Trophoblast cell (in vitro differentiated cells and primary cell): ENCODE measurements around the gene ACAD8.
"Not testable (repeated sequence)": the region's sequence is repeated elsewhere in the genome, so short reads cannot be mapped to it uniquely, and the experiment has no call there.

Source experiments
- DNase-seq, 2 donors: peaks; one replicate each; pipeline ENCODE4 v3.0.0-alpha.2; 2016
- H2AFZ ChIP-seq: 2 replicates; pipeline ENCODE4 v1.6.1; 2013; ENCODE audit warnings: low read length, moderate library complexity, mild to moderate bottlenecking; ENCODE audit not compliant: insufficient read depth, poor library complexity
- H2AK5ac ChIP-seq: 2 replicates; pipeline ENCODE4 v1.6.1; 2013; ENCODE audit warnings: mild to moderate bottlenecking, low read length
- H2BK120ac ChIP-seq: 2 replicates; pipeline ENCODE4 v1.6.1; 2013; ENCODE audit warnings: low read length, mild to moderate bottlenecking, moderate library complexity; ENCODE audit not compliant: insufficient read depth, poor library complexity
- H2BK12ac ChIP-seq: 2 replicates; pipeline ENCODE4 v1.6.1; 2013; ENCODE audit warnings: mild to moderate bottlenecking, low read length, moderate library complexity
- H2BK5ac ChIP-seq: 2 replicates; pipeline ENCODE4 v1.6.1; 2013; ENCODE audit warnings: low read length, low read depth, moderate library complexity, mild to moderate bottlenecking; ENCODE audit not compliant: poor library complexity
- H3K14ac ChIP-seq: 2 replicates; pipeline ENCODE4 v1.6.1; 2013; ENCODE audit warnings: mild to moderate bottlenecking, low read length
- H3K18ac ChIP-seq: 2 replicates; pipeline ENCODE4 v1.6.1; 2013; ENCODE audit warnings: mild to moderate bottlenecking, low read length
- H3K23ac ChIP-seq: 2 replicates; pipeline ENCODE4 v1.6.1; 2013; ENCODE audit warnings: low read length
- H3K27ac ChIP-seq: 2 replicates; pipeline ENCODE4 v1.5.1; 2013; ENCODE audit warnings: low read depth, mild to moderate bottlenecking, inconsistent platforms, low read length, moderate library complexity
- H3K27me3 ChIP-seq: 2 replicates; pipeline ENCODE4 v1.6.1; 2013; ENCODE audit warnings: inconsistent platforms, mild to moderate bottlenecking, low read length, moderate library complexity; ENCODE audit not compliant: insufficient read depth
- H3K36me3 ChIP-seq, 2 experiments: 1 replicate in 1 of 2; 2 replicates in 1 of 2; pipeline ENCODE4 v1.6.1; 2013; ENCODE audit warnings: low read length in 2 of 2, mild to moderate bottlenecking in 2 of 2, moderate library complexity in 1 of 2; ENCODE audit not compliant: insufficient read depth in 2 of 2, control insufficient read depth in 1 of 2
- H3K4ac ChIP-seq: 2 replicates; pipeline ENCODE4 v1.6.1; 2013; ENCODE audit warnings: low read depth, mild to moderate bottlenecking, low read length, moderate library complexity
- H3K4me1 ChIP-seq, 2 experiments: 1 replicate in 1 of 2; 2 replicates in 1 of 2; pipeline ENCODE4 v1.6.1; 2013; ENCODE audit warnings: low read length in 2 of 2, mild to moderate bottlenecking in 2 of 2, moderate library complexity in 1 of 2; ENCODE audit not compliant: insufficient read depth in 2 of 2, control insufficient read depth in 1 of 2
- H3K4me2 ChIP-seq: 2 replicates; pipeline ENCODE4 v1.6.1; 2013; ENCODE audit warnings: inconsistent platforms, mild to moderate bottlenecking, low read length, moderate library complexity
- H3K4me3 ChIP-seq: 2 replicates; pipeline ENCODE4 v1.5.1; 2013; ENCODE audit warnings: mild to moderate bottlenecking, low read depth, low read length, inconsistent platforms
- H3K79me1 ChIP-seq: one replicate; pipeline ENCODE4 v1.6.1; 2013; ENCODE audit warnings: low read length
- H3K79me2 ChIP-seq: 2 replicates; pipeline ENCODE4 v1.6.1; 2013; ENCODE audit warnings: low read length, mild to moderate bottlenecking; ENCODE audit not compliant: control insufficient read depth, insufficient read depth, poor library complexity
- H3K9ac ChIP-seq: 2 replicates; pipeline ENCODE4 v1.6.1; 2013; ENCODE audit warnings: mild to moderate bottlenecking, low read length
- H3K9me3 ChIP-seq: 2 replicates; pipeline ENCODE4 v1.6.1; 2013; ENCODE audit warnings: low read depth, mild to moderate bottlenecking, control low read depth, inconsistent platforms, low read length; ENCODE audit not compliant: insufficient read depth
- H4K12ac ChIP-seq: 2 replicates; pipeline ENCODE4 v1.6.1; 2013; ENCODE audit warnings: low read depth, mild to moderate bottlenecking, low read length, moderate library complexity
- H4K8ac ChIP-seq: 2 replicates; pipeline ENCODE4 v1.6.1; 2013; ENCODE audit warnings: low read depth, mild to moderate bottlenecking, low read length, moderate library complexity
- H4K91ac ChIP-seq: one replicate; pipeline ENCODE4 v1.6.1; 2013; ENCODE audit warnings: low read depth, mild to moderate bottlenecking, low read length, moderate library complexity
- WGBS: extraction: QIAGEN DNeasy Blood & Tissue Kit; methylation state at CpG from one replicate; pipeline ENCODE4 v1.1.7; 2013; ENCODE audit warnings: missing lambda C conversion rate; ENCODE audit not compliant: insufficient read length, insufficient coverage; ENCODE audit errors: extremely low coverage; 5-methylcytosine and 5-hydroxymethylcytosine counted together

ACAD8 gene

DNA sequence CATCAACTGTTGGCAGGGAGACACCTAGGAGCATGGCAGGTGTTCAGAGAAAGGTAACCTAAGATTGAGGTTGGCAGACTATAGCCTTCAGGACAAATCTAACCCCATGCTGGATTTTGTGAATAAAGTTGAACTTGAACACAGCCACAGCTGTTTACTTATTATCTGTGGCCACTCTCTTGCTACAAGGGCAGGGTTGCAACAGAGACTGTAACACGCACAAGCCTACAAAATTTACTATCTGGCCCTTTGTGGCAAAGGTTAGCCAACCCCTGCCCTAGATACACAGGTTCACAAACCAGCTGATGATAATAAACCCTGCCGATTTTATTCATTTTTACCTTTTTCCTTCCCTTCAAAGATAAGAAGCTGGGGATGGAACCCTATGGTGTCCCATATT is 2.7 kb upstream of the ACAD8 start:
- no CpG with 5 or more reads among the region's 2 CpGs for WGBS

DNA sequence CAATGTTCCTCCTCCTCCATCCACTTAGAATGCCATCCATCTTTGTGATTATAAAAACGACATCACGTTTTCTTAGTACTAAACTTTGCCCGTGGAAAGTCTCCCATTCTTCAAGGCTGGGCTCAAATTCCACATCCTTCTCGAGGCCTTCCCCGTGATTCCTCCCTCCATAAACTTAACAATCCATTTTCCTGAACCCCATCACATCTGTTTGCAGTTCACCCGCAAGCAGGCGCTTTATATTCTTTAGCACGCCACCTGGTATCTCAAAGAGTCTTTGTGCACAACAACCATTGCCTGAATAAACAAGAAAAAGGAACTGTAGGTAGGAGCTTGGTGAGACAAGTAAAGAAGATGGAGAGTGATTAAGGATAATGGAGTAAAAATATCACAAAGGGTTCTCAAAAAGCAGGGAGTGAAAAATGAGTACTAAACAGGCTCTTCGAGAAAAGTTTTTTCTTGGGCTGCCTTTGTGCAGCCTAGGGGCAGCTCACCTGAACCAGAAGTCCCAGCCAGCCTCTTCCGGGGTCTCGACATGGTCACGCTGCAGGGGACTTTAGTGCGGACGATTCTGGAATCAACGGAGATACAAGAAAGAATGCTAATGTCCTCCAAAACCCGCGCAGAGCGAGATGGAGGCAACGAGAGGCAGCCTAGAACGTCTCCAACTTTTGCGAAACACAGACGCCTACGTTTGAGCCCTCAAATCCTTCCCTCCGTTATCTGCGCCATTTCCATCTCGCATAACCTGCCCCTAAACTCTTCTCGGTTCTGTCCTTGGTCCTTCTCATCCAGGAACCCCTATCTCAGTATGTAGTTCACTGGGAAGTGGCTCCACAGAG is 801 bp upstream of the ACAD8 start:
- Histone ChIP-seq H2BK120ac (no peak overlapping the region), H3K36me3 (peaks cover 2 to 21% of the 10 kb centered on the region in 2 experiments), H2BK5ac (no peak overlapping the region), H3K23ac (no peak overlapping the region), H3K4me2 (peak overlapping the region; percentile 75), H3K14ac (no peak overlapping the region), H3K9ac (peak overlapping the region; percentile 6), H3K79me2 (peaks cover 3% of the 10 kb centered on the region), H4K8ac (peak overlapping the region; percentile 51), H4K91ac (no peak overlapping the region), H3K27ac (no peak overlapping the region), H3K4me3 (peak overlapping the region; percentile 66), H3K9me3 (no peaks in the 10 kb centered on the region), H3K4me1 (peaks cover 0 to 2% of the 10 kb centered on the region in 2 experiments), H2BK12ac (no peak overlapping the region), H3K27me3 (no peaks in the 10 kb centered on the region), H2AFZ (peak overlapping the region; percentile 77), H2AK5ac (no peak overlapping the region), H3K79me1 (peaks cover 3% of the 10 kb centered on the region), H3K4ac (no peak overlapping the region), H3K18ac (no peak overlapping the region), H4K12ac (peak overlapping the region; percentile 27)
- DNase-seq = peak in 1 of 2 donors; percentile 51
- WGBS = no CpG with 5 or more reads among the region's 27 CpGs

More for the DNA sequence above, 2.7 kb upstream of the ACAD8 start:
- no peak overlapping the region for H3K4me3 ChIP-seq
- H3K79me1 ChIP-seq = peaks cover 3% of the 10 kb centered on the region
- peaks cover 11 to 28% of the 10 kb centered on the region in 2 experiments for H3K36me3 ChIP-seq
- H3K4ac ChIP-seq = no peak overlapping the region
- DNase-seq = no peak
- H2AK5ac ChIP-seq = no peak overlapping the region
- H2BK120ac ChIP-seq = no peak overlapping the region
- peaks cover 3% of the 10 kb centered on the region for H3K79me2 ChIP-seq
- no peaks in the 10 kb centered on the region for H3K9me3 ChIP-seq
- no peak overlapping the region for H2BK5ac ChIP-seq
- no peak overlapping the region for H3K9ac ChIP-seq
- peaks cover 0 to 2% of the 10 kb centered on the region in 2 experiments for H3K4me1 ChIP-seq
- no peak overlapping the region for H2BK12ac ChIP-seq
- H4K12ac ChIP-seq = no peak overlapping the region
- no peak overlapping the region for H2AFZ ChIP-seq
- no peak overlapping the region for H4K91ac ChIP-seq
- H3K27ac ChIP-seq = no peak overlapping the region
- no peak overlapping the region for H3K23ac ChIP-seq
- no peak overlapping the region for H3K14ac ChIP-seq
- H3K18ac ChIP-seq = no peak overlapping the region
- H4K8ac ChIP-seq = no peak overlapping the region
- H3K27me3 ChIP-seq = no peaks in the 10 kb centered on the region
- no peak overlapping the region for H3K4me2 ChIP-seq

DNA sequence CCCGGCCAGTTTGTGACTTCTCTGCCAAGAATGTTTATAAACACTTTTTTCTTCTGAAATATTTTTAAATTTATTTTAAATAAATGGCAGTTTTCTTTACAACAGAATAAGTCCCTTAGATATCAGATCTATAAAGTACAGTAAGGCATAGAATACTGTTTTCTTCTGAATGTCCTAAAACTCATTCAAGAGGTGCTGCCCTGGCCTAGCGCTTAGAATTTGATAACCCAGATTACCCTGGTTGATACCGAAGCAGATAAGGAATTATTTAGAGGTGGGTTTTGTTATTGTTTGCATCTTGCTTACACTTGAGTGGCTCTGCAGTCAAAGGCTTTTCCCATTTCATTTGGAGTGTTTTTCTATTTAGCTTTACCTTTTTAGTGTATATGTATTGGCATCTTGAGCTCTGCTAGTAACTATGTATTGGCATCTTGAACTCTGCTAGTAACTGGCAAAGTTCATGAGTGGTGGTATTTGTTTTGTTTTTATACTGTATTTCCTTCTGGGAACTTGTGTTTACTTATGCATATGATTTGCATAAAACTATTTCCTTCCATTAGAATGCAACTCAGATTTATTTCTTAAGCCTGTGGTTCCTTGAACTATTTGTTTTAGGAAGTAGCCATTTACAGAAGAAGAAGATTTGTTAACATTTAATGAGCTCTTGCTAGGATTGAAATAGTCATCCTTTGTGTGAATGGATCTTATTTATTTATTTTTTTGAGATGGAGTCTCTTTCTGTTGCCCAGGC is 1.2 kb downstream of the ACAD8 start:
- no CpG with 5 or more reads among the region's 3 CpGs for WGBS
- no peak overlapping the region for H3K9ac ChIP-seq
- H4K8ac ChIP-seq = no peak overlapping the region
- peak overlapping the region; percentile 86 for H3K4me2 ChIP-seq
- no peak overlapping the region for H3K27ac ChIP-seq
- DNase-seq = no peak
- H3K4ac ChIP-seq = no peak overlapping the region
- no peak overlapping the region for H3K18ac ChIP-seq
- no peak overlapping the region for H3K4me3 ChIP-seq
- H2BK12ac ChIP-seq = no peak overlapping the region
- no peak overlapping the region for H4K12ac ChIP-seq
- H3K23ac ChIP-seq = no peak overlapping the region
- no peak overlapping the region for H2AK5ac ChIP-seq
- H2BK120ac ChIP-seq = no peak overlapping the region
- H2BK5ac ChIP-seq = no peak overlapping the region
- H3K36me3 ChIP-seq = peaks cover 9 to 15% of the 10 kb centered on the region in 2 experiments
- H2AFZ ChIP-seq = no peak overlapping the region
- no peak overlapping the region for H4K91ac ChIP-seq
- no peak overlapping the region for H3K14ac ChIP-seq
- H3K79me2 ChIP-seq = peaks cover 3% of the 10 kb centered on the region
- H3K27me3 ChIP-seq = no peaks in the 10 kb centered on the region
- H3K9me3 ChIP-seq = no peaks in the 10 kb centered on the region
- peaks cover 3% of the 10 kb centered on the region for H3K79me1 ChIP-seq
- H3K4me1 ChIP-seq = peaks cover 0 to 2% of the 10 kb centered on the region in 2 experiments

DNA sequence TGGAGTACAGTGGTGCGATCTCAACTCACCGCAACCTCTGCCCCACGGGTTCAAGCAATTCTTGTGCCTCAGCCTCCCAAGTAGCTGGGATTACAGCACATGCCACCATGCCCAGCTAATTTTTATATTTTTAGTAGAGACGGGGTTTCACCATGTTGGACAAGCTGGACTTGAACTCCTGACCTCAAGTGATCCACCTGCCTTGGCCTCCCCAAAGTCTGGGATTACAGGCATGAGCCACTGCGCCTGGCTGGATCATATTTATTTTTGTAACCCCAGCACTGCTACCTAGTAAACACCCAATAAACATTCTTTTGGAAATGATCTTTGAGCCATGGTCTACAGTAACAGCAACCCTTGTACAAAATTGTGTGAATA is 1.8 kb downstream of the ACAD8 start:
- not testable (repeated sequence) for H3K9me3 ChIP-seq, H2BK12ac ChIP-seq, H3K9ac ChIP-seq, H4K91ac ChIP-seq, H3K79me1 ChIP-seq, H4K8ac ChIP-seq, H4K12ac ChIP-seq, DNase-seq, H3K27ac ChIP-seq, H3K18ac ChIP-seq, H2BK120ac ChIP-seq, H2AFZ ChIP-seq, H2AK5ac ChIP-seq, H3K27me3 ChIP-seq, H3K4me1 ChIP-seq, H3K14ac ChIP-seq, H2BK5ac ChIP-seq, H3K23ac ChIP-seq, H3K4ac ChIP-seq, H3K4me3 ChIP-seq, H3K4me2 ChIP-seq, H3K79me2 ChIP-seq
- H3K36me3 ChIP-seq = peaks cover 11 to 16% of the 10 kb centered on the region in 2 experiments
- WGBS = no CpG with 5 or more reads among the region's 5 CpGs
